Measurements from ENCODE around the gene CCND3. TPM values are rescaled to one million over a fixed set of nuclear protein-coding genes. Genes with fewer than 3 reads are reported as not detected.

The CCND3 gene
- total RNA-seq, 1 experiment from 2014 or later = 26.6 TPM

GRCh38 chr6:41895300-41896233, 46.0 kb downstream of the CCND3 start, which contains the start of gene USP49 (continued):
- TF ChIP-seq ZBTB33 (IDR thresholded peaks at IDR 0.05; ENCODE audit: extremely low read depth, insufficient replicate concordance, low read length) = no peak

GRCh38 chr6:41894366-41895299, 47.0 kb downstream of the CCND3 start:
- intact Hi-C loops (cut with micrococcal nuclease) = loop anchor here (1.0 kb wide), 1 partner anchor 27 kb away; the partner anchor contains the start of genes BYSL and MED20
- ATAC-seq (peak; percentile 60), DNase-seq (ENCODE audit: low read depth, low spot score) (no peak)
- BruUV-seq (replicated peaks) = no TSS peak
- peaks cover 9 to 15% of the 10 kb centered on the region in 2 experiments; a peak in 3 of 4 replicates for H3K4me1 ChIP-seq (ENCODE audit: control insufficient read depth in 1 of 2, insufficient read depth in 2 of 2, low read length in 2 of 2)
- peak overlapping the region; percentile 66 to 72 for H3K4me3 ChIP-seq (replicated peaks in 1 of 2; ENCODE audit: low read depth in 1 of 2, low read length in 2 of 2)
- H3K79me2 ChIP-seq (ENCODE audit: insufficient read depth, low read length) = no peaks in the 10 kb centered on the region; the same call in 1 of the 2 replicates
- H3K27ac ChIP-seq (ENCODE audit: low read depth, low read length) = no peak overlapping the region
- H3K9me2 ChIP-seq (ENCODE audit: insufficient read depth) = no peaks in the 10 kb centered on the region
- ChIA-PET CTCF (interaction anchor here (2.3 kb wide), 1 partner anchor 27 kb away, joined by 13 read pairs; the partner anchor contains the start of genes BYSL and MED20), RAD21 (ENCODE audit: low non-redundant PET in 1 of 2, low total read pairs in 2 of 2, uncharacterized antibody in 2 of 2, unreplicated experiment in 2 of 2) (interaction anchor here in 1 of 2 experiments (0.6 to 0.7 kb wide), 2 partner anchors 82 to 112 kb away, joined by 4 to 6 read pairs; no protein-coding TSS in a partner anchor), POLR2A (interaction anchor here (1.9 kb wide), 1 partner anchor 26 kb away, joined by 5 read pairs; the partner anchor contains the start of genes BYSL and MED20)
- no peaks in the 10 kb centered on the region for H4K20me1 ChIP-seq (ENCODE audit: insufficient read depth)
- no peak for TF ChIP-seq ELF1 (IDR thresholded peaks at IDR 0.05; ENCODE audit: borderline replicate concordance, low read depth)
- TF ChIP-seq EZH2 (IDR thresholded peaks at IDR 0.05) = no peak
- TF ChIP-seq EGR1 (IDR thresholded peaks at IDR 0.05; ENCODE audit: low read depth) = no peak
- no peak for TF ChIP-seq POLR2AphosphoS5 (IDR thresholded peaks at IDR 0.05; ENCODE audit: low read depth, low read length)
- no peak for TF ChIP-seq POLR2A (IDR thresholded peaks at IDR 0.05; ENCODE audit: borderline replicate concordance, extremely low read depth, insufficient read depth, insufficient read length)
- no peak for TF ChIP-seq FOSL1 (IDR thresholded peaks at IDR 0.05; ENCODE audit: low read depth)
- no peak for TF ChIP-seq RAD21 (IDR thresholded peaks at IDR 0.05; ENCODE audit: low read depth)
- TF ChIP-seq SP1 (IDR thresholded peaks at IDR 0.05; ENCODE audit: low read depth) = no peak
- TF ChIP-seq SRF (IDR thresholded peaks at IDR 0.05; ENCODE audit: low read depth) = no peak
- peak overlapping the region; percentile 90 for H3K4me2 ChIP-seq (ENCODE audit: low read length)
- H2AFZ ChIP-seq (ENCODE audit: low read depth, low read length, poor library complexity, severe bottlenecking) = no peak overlapping the region
- H3K9ac ChIP-seq (ENCODE audit: low read length) = peak overlapping the region; percentile 66
- H3K27me3 ChIP-seq (ENCODE audit: insufficient read depth, low read length) = no peaks in the 10 kb centered on the region; the same call in 1 of the 2 replicates
- no peaks in the 10 kb centered on the region; a peak in 1 of 4 replicates for H3K36me3 ChIP-seq (ENCODE audit: control insufficient read depth in 1 of 2, insufficient read depth in 2 of 2, low read length in 2 of 2)
- H3K9me3 ChIP-seq (ENCODE audit: control insufficient read depth in 1 of 2, insufficient read depth in 1 of 2, low read depth in 1 of 2, low read length in 2 of 2) = no peaks in the 10 kb centered on the region

Data from HCT116 (cell line).